ENCODE measurements around the gene CELSR1. TPM values are rescaled to one million over a fixed set of nuclear protein-coding genes. Genes with fewer than 3 reads are reported as not detected.

The CELSR1 gene
- total RNA-seq, 1 experiment from 2014 or later = 19.6 TPM

DNA sequence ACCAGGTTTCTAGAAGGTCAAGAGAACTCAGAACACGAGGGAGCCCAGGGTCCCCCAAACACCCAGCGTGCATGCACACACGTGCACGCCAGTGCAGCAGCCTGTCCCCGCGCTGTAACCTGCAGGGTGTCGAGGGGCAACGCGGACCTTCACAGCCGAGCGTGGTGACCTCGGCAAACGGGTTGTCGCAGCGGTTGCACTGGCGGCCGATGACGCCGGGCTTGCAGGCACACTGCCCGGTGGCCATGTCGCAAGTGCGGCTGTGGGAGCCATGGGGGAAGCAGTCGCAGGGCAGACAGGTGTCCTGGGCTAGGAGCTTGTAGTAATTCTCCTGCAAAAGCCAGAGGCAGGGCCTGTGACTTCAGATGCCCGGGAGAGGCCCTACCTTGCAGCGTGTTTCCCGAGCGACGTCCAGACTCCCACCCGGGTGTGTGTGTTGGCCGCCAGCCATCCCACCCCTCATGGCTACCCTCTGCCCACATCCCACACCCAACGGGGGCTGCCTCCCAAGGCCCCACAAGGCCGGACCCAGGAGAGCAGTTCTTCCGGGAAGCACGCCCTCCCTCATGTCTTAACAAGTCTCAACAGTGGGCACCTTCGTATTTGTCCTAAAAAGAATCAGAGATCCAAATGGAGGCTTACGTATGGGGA is 145.8 kb downstream of the CELSR1 start:
- no peaks in the 10 kb centered on the region for H3K9me3 ChIP-seq (ENCODE audit: control insufficient read depth in 1 of 2, insufficient read depth in 1 of 2, low read depth in 1 of 2, low read length in 2 of 2)
- H3K79me2 ChIP-seq (ENCODE audit: insufficient read depth, low read length) = no peaks in the 10 kb centered on the region
- BruUV-seq (replicated peaks) = no TSS peak
- no peaks in the 10 kb centered on the region for H3K36me3 ChIP-seq (ENCODE audit: control insufficient read depth in 1 of 2, insufficient read depth in 2 of 2, low read length in 2 of 2)
- H3K4me3 ChIP-seq (replicated peaks in 1 of 2; ENCODE audit: low read depth in 1 of 2, low read length in 2 of 2) = no peak overlapping the region
- H3K9me2 ChIP-seq (ENCODE audit: insufficient read depth) = no peaks in the 10 kb centered on the region
- no peak overlapping the region for H2AFZ ChIP-seq (ENCODE audit: low read depth, low read length, poor library complexity, severe bottlenecking)
- RAD21 ChIA-PET (ENCODE audit: low non-redundant PET in 1 of 2, low total read pairs in 2 of 2, uncharacterized antibody in 2 of 2, unreplicated experiment in 2 of 2) = no interaction called here
- no peak overlapping the region for H3K9ac ChIP-seq (ENCODE audit: low read length)
- POLR2A ChIA-PET = no interaction called here
- H4K20me1 ChIP-seq (ENCODE audit: insufficient read depth) = no peaks in the 10 kb centered on the region
- TF ChIP-seq YY1 (IDR thresholded peaks at IDR 0.05; ENCODE audit: extremely low read depth, insufficient replicate concordance, low read depth, low read length) = no peak
- TF ChIP-seq, protein P1, sequence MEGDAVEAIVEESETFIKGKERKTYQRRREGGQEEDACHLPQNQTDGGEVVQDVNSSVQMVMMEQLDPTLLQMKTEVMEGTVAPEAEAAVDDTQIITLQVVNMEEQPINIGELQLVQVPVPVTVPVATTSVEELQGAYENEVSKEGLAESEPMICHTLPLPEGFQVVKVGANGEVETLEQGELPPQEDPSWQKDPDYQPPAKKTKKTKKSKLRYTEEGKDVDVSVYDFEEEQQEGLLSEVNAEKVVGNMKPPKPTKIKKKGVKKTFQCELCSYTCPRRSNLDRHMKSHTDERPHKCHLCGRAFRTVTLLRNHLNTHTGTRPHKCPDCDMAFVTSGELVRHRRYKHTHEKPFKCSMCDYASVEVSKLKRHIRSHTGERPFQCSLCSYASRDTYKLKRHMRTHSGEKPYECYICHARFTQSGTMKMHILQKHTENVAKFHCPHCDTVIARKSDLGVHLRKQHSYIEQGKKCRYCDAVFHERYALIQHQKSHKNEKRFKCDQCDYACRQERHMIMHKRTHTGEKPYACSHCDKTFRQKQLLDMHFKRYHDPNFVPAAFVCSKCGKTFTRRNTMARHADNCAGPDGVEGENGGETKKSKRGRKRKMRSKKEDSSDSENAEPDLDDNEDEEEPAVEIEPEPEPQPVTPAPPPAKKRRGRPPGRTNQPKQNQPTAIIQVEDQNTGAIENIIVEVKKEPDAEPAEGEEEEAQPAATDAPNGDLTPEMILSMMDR (IDR thresholded peaks at IDR 0.05 in 2 of 3, conservative IDR thresholded peaks at IDR 0.05 in 1 of 3; ENCODE audit: borderline replicate concordance in 1 of 3, insufficient read depth in 1 of 3, low read depth in 2 of 3, low read length in 2 of 3) = no peak
- no peak overlapping the region for H3K27ac ChIP-seq (ENCODE audit: low read depth, low read length)
- peaks cover 0 to 7% of the 10 kb centered on the region in 2 experiments; a peak in 2 of 4 replicates for H3K4me1 ChIP-seq (ENCODE audit: control insufficient read depth in 1 of 2, insufficient read depth in 2 of 2, low read length in 2 of 2)
- DNase-seq (ENCODE audit: low read depth, low spot score) (no peak), ATAC-seq (no peak)
- CTCF ChIA-PET = no interaction called here
- no peak overlapping the region for H3K4me2 ChIP-seq (ENCODE audit: low read length)
- H3K27me3 ChIP-seq (ENCODE audit: insufficient read depth, low read length) = no peaks in the 10 kb centered on the region
- intact Hi-C loops (cut with micrococcal nuclease) = no loop called here

DNA sequence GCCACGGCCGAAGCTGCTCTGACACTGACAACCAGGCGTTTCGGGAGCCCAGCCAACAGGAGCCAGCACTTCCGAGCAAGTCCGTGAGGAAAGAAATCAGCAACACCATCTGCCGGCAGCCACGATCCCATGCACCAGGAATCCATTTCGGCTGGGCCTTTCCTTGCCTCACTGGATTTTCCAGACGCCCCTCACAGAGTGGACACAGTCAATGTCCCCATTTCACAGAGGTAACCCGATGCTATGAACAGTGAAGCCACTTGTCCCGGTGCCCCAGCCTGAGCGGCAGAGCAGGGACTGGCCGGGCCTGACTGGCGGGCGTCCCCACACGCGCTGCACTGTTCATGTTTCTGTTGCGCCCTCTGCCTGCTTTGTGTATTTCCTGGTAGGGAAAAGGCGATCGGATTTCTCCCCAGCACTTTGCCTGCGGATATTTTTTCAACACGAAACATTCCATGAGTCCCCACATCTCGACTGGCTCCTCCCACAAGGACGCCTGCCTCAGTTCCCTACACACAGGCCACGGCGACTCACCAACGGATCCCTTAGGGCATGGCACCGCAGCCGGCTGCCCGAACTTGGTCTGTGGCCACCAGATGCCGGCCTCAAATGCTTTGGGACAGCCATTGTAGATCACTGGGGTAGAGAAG is 146.6 kb downstream of the CELSR1 start:
- no peak overlapping the region for H3K4me2 ChIP-seq (ENCODE audit: low read length)
- no peaks in the 10 kb centered on the region for H3K36me3 ChIP-seq (ENCODE audit: control insufficient read depth in 1 of 2, insufficient read depth in 2 of 2, low read length in 2 of 2)
- ATAC-seq (no peak), DNase-seq (ENCODE audit: low read depth, low spot score) (no peak)
- ChIA-PET RAD21 (ENCODE audit: low non-redundant PET in 1 of 2, low total read pairs in 2 of 2, uncharacterized antibody in 2 of 2, unreplicated experiment in 2 of 2) (no interaction called here), CTCF (no interaction called here), POLR2A (no interaction called here)
- H3K9me2 ChIP-seq (ENCODE audit: insufficient read depth) = no peaks in the 10 kb centered on the region
- H3K79me2 ChIP-seq (ENCODE audit: insufficient read depth, low read length) = no peaks in the 10 kb centered on the region
- H2AFZ ChIP-seq (ENCODE audit: low read depth, low read length, poor library complexity, severe bottlenecking) = no peak overlapping the region
- H4K20me1 ChIP-seq (ENCODE audit: insufficient read depth) = no peaks in the 10 kb centered on the region
- no peak overlapping the region for H3K27ac ChIP-seq (ENCODE audit: low read depth, low read length)
- no peak overlapping the region for H3K9ac ChIP-seq (ENCODE audit: low read length)
- H3K27me3 ChIP-seq (ENCODE audit: insufficient read depth, low read length) = no peaks in the 10 kb centered on the region
- no peaks in the 10 kb centered on the region for H3K9me3 ChIP-seq (ENCODE audit: control insufficient read depth in 1 of 2, insufficient read depth in 1 of 2, low read depth in 1 of 2, low read length in 2 of 2)
- H3K4me1 ChIP-seq (ENCODE audit: control insufficient read depth in 1 of 2, insufficient read depth in 2 of 2, low read length in 2 of 2) = peaks cover 0 to 9% of the 10 kb centered on the region in 2 experiments; a peak in 2 of 4 replicates
- no peak overlapping the region for H3K4me3 ChIP-seq (replicated peaks in 1 of 2; ENCODE audit: low read depth in 1 of 2, low read length in 2 of 2)
- intact Hi-C loops (cut with micrococcal nuclease) = no loop called here
- BruUV-seq (replicated peaks) = no TSS peak
- TF ChIP-seq RAD21 (IDR thresholded peaks at IDR 0.05; ENCODE audit: low read depth) (no peak), SP1 (IDR thresholded peaks at IDR 0.05; ENCODE audit: low read depth) (no peak), EZH2 (IDR thresholded peaks at IDR 0.05) (no peak), ZBTB33 (IDR thresholded peaks at IDR 0.05; ENCODE audit: extremely low read depth, insufficient replicate concordance, low read length) (no peak), EGR1 (IDR thresholded peaks at IDR 0.05; ENCODE audit: low read depth) (no peak)
- TF ChIP-seq, protein P2, sequence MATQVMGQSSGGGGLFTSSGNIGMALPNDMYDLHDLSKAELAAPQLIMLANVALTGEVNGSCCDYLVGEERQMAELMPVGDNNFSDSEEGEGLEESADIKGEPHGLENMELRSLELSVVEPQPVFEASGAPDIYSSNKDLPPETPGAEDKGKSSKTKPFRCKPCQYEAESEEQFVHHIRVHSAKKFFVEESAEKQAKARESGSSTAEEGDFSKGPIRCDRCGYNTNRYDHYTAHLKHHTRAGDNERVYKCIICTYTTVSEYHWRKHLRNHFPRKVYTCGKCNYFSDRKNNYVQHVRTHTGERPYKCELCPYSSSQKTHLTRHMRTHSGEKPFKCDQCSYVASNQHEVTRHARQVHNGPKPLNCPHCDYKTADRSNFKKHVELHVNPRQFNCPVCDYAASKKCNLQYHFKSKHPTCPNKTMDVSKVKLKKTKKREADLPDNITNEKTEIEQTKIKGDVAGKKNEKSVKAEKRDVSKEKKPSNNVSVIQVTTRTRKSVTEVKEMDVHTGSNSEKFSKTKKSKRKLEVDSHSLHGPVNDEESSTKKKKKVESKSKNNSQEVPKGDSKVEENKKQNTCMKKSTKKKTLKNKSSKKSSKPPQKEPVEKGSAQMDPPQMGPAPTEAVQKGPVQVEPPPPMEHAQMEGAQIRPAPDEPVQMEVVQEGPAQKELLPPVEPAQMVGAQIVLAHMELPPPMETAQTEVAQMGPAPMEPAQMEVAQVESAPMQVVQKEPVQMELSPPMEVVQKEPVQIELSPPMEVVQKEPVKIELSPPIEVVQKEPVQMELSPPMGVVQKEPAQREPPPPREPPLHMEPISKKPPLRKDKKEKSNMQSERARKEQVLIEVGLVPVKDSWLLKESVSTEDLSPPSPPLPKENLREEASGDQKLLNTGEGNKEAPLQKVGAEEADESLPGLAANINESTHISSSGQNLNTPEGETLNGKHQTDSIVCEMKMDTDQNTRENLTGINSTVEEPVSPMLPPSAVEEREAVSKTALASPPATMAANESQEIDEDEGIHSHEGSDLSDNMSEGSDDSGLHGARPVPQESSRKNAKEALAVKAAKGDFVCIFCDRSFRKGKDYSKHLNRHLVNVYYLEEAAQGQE (IDR thresholded peaks at IDR 0.05; ENCODE audit: low read depth) = no peak
